ENCODE measurements around the gene LRRFIP1.

- TF ChIP-seq SIN3A (IDR thresholded peaks at IDR 0.05; ENCODE audit: borderline replicate concordance, insufficient read depth, low read length), result no peak
- TF ChIP-seq POLR2AphosphoS5 (IDR thresholded peaks at IDR 0.05; ENCODE audit: low read depth, low read length), result no peak
- no peak for TF ChIP-seq TAF1 (IDR thresholded peaks at IDR 0.05; ENCODE audit: borderline replicate concordance, insufficient read depth, low read length)
- no peak for TF ChIP-seq REST (IDR thresholded peaks at IDR 0.05; ENCODE audit: insufficient read depth in 1 of 2, low read depth in 2 of 2, low read length in 2 of 2)
Observed at GRCh38 chr2:237790353-237790752, 163.0 kb downstream of the LRRFIP1 start.
